ENCODE measurements around the gene STX8.
"Not testable (repeated sequence)": the region's sequence is repeated elsewhere in the genome, so short reads cannot be mapped to it uniquely, and the experiment has no call there.

STX8 gene

GRCh38 chr17:9498490-9498889, 77.1 kb downstream of the STX8 start:
- no peak for DNase-seq

GRCh38 chr17:9488556-9488955, 87.1 kb downstream of the STX8 start:
- no peak for DNase-seq

GRCh38 chr17:9487406-9487805, 88.2 kb downstream of the STX8 start:
- no peak for DNase-seq

GRCh38 chr17:9484789-9485188, 90.8 kb downstream of the STX8 start:
- DNase-seq: no peak

GRCh38 chr17:9479964-9480363, 95.7 kb downstream of the STX8 start:
- no peak for DNase-seq

GRCh38 chr17:9478889-9479288, 96.7 kb downstream of the STX8 start:
- no peak for DNase-seq

- no peak for DNase-seq
Measured at GRCh38 chr17:9475101-9475658, 100.4 kb downstream of the STX8 start.

GRCh38 chr17:9473711-9474110, 101.9 kb downstream of the STX8 start:
- DNase-seq: no peak

- DNase-seq: no peak
Measured at GRCh38 chr17:9472541-9472940, 103.1 kb downstream of the STX8 start.

GRCh38 chr17:9472094-9472493, 103.5 kb downstream of the STX8 start:
- no peak for DNase-seq

- no peak for DNase-seq
Measured at GRCh38 chr17:9470171-9470570, 105.4 kb downstream of the STX8 start.

- DNase-seq: no peak
Measured at GRCh38 chr17:9468937-9469336, 106.7 kb downstream of the STX8 start.

GRCh38 chr17:9468532-9468931, 107.1 kb downstream of the STX8 start:
- no peak for DNase-seq

- DNase-seq: no peak
Measured at GRCh38 chr17:9467518-9467917, 108.1 kb downstream of the STX8 start.

GRCh38 chr17:9465210-9465921, 110.3 kb downstream of the STX8 start:
- DNase-seq: no peak

- no peak for DNase-seq
Measured at GRCh38 chr17:9457005-9457404, 118.6 kb downstream of the STX8 start.

- DNase-seq: no peak
Measured at GRCh38 chr17:9456330-9456729, 119.3 kb downstream of the STX8 start.

GRCh38 chr17:9451934-9452333, 123.7 kb downstream of the STX8 start:
- DNase-seq: no peak

- DNase-seq: not testable (repeated sequence)
Measured at GRCh38 chr17:9447298-9447697, 128.3 kb downstream of the STX8 start.

- DNase-seq: no peak
Measured at GRCh38 chr17:9446528-9446927, 129.1 kb downstream of the STX8 start.

GRCh38 chr17:9445424-9445823, 130.2 kb downstream of the STX8 start:
- DNase-seq: no peak

GRCh38 chr17:9444687-9445086, 130.9 kb downstream of the STX8 start:
- DNase-seq: no peak

GRCh38 chr17:9443811-9444210, 131.8 kb downstream of the STX8 start:
- DNase-seq: no peak

- no peak for DNase-seq
Measured at GRCh38 chr17:9439851-9440250, 135.8 kb downstream of the STX8 start.

GRCh38 chr17:9436630-9437029, 139.0 kb downstream of the STX8 start:
- no peak for DNase-seq
